Measurements from ENCODE around the gene XYLT1.

DNA sequence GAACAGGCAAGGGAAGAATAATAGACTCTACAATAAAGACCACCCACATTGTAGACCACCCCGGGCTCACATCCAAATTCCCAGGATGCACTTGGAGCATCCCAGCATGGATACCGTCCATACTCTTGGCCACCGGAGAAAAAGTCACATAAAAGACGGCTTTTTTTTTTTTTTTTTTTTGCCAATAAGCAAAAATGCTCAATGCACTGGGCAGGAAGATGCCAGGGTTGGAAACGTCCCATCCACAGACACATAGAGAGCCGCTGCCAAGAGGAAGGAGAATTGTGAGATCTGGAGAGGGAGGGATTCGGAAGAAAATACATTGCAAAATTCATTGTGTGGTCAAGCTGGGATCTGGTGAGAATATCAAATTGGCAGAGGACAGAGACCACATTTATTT is 286.7 kb downstream of the XYLT1 start:
- TF ChIP-seq CTCF (conservative IDR thresholded peaks at IDR 0.05; ENCODE audit: low read depth, low read length) (no peak), EZH2 (IDR thresholded peaks at IDR 0.05; ENCODE audit: low read length, unreplicated experiment) (no peak), EZH2phosphoT487 (IDR thresholded peaks at IDR 0.05; ENCODE audit: borderline replicate concordance, low read length) (no peak)
